HG03432 (cell line): ENCODE results near the gene THOP1.

Experiments used
- ATAC-seq: cut with Tn5 transposase; IDR thresholded peaks from one replicate; pipeline ENCODE4 v1.9.1; 2021; ENCODE audit warnings: mild to moderate bottlenecking, moderate library complexity; ENCODE audit not compliant: unreplicated experiment

Gene THOP1

DNA sequence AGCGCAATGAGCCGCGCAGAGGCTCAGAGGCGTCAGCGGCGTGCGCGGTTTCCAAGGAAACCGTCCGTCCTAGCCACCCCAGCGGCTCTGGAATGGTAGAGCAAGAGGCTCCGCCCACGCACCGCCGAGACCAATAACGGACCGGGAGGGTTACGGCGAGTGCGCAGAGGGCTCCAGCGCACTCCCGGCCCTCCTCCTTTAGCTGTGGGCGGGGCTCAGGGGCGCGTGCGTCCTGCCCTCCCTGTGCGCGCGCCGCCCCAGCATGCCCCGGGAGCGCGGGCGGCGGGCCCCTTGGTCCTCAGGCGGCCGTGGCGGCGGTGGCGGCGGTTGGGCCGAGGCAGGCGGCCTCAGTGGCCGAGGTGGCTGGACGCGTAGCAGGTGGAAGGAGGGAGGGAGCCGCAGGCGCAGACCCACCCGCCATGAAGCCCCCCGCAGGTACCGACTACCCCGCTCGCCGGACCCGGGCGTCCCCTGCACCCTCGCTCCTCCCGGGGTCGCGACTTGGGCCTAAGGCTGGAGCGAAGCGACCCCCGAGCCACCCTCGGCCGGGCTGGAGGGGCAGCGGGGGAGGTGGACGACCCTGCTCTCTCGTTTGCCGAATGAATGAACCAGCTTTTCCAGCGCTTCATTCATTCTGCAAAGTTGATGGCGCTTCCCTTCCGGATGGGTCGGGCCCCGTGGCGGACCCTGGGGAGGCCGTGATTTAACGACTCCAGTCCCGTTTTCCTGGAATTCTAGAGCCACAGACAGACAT, at the start of gene THOP1:
Gene THOP1, plus strand, starts transcription at position 260 of the 754 bp plus-strand sequence. Its CDS starts 160 bp downstream, at position 420.
- peak; percentile 63 for ATAC-seq

GRCh38 chr19:2736550-2737190, 48.6 kb upstream of the THOP1 start:
- ATAC-seq: no peak

GRCh38 chr19:2739602-2740313, 45.5 kb upstream of the THOP1 start, which contains the start of gene SLC39A3:
TSS of gene SLC39A3 (minus strand) at chr19:2740017. CDS start at chr19:2737257, 2,760 bp downstream.
- ATAC-seq: peak; percentile 95

GRCh38 chr19:2740314-2740656, 45.0 kb upstream of the THOP1 start:
- no peak for ATAC-seq

DNA sequence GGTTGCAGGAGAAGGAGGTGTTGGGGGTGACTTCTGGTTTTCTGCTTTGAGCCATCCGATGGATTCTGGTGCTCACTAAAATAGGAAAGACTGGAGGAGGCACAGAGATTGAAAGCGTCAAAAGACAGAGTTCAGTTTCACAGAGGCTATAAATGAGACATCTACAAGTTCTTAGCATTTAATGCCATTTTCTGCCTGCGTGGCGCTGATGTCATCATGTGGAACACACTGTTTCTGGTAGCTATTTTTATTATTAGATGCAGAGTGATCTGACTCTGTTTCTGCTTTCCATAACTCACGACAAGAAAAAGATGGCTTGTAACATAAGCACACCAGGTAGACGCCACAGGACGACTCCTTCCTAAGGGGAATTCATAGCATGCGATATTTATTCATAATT, 42.2 kb upstream of the THOP1 start:
- ATAC-seq: no peak

DNA sequence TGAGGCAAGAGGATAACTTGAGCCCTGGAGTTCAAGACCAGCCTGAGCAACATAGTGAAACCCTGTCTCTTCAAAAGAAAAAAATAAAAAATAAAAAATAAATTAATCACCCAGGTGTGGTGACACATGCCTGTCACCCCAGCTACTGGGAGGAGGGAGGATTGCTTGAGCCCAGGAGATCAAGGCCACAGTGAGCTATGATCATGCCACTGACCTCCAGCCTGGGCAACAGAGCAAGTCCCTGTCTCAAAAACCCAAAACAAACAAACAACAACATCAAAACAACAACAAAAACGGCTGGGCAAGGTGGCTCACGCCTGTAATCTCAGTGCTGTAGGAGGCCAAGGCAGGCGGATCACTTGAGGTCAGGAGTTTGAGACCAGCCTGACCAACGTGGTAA, 41.2 kb upstream of the THOP1 start:
- ATAC-seq: no peak

- ATAC-seq: no peak
Measured at GRCh38 chr19:2747349-2747748, 38.0 kb upstream of the THOP1 start.

DNA sequence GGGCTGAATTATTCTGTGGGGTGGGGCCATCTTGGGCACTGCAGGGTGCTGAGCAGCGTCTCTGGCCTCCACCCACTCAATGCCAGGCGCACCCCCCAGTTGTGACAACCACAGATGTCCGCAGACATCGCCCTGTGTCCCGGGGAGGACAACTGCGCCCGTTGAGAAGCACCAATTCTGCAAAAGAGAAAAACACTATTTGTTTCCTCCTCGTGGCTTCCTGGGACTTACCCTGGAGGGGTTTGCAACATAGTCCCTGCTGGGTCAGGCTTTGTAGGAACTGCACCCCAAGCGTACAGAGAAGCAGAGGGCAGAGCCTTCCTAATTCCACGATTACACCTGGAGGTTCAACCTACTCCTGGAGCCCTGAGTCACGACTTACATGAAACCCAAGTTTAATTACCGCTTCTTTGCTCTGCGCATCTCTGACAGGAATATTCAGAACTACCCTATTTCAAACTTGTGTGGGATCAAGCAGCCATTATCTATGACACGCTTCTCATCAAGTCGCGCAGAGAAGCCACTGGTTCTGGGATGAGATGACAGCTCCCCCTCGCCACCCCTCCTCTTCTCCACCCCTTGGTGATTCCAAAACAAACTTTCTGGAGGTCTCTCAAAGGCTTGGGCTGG, 34.4 kb upstream of the THOP1 start:
- ATAC-seq: no peak

- no peak for ATAC-seq
Measured at GRCh38 chr19:2751438-2751830, 33.9 kb upstream of the THOP1 start.

- no peak for ATAC-seq
Measured at GRCh38 chr19:2754659-2755447, 30.4 kb upstream of the THOP1 start.

GRCh38 chr19:2755448-2755705, 29.9 kb upstream of the THOP1 start:
- ATAC-seq: no peak

DNA sequence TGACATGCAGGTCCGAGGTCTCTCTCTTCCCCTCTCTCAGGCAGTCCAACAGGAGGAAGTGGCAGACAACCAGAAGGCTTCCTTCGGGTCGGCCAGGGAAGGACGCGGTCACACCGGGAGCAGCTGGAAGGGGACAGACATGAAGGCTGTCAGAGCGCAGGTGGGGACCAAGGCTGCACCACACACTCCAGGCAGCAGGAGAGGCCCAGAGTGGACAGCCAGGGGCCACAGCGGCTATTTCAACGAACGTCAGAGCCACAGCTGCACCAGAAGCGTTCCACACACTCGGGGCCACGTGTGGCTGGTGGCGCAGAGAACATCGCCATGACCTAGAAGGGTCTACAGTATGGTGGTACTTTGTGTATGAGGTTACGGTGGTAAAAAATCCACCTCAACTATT, 29.5 kb upstream of the THOP1 start:
- no peak for ATAC-seq

GRCh38 chr19:2756477-2756876, 28.8 kb upstream of the THOP1 start:
- ATAC-seq: no peak

- no peak for ATAC-seq
Measured at GRCh38 chr19:2756921-2757881, 28.1 kb upstream of the THOP1 start.

- ATAC-seq: no peak
Measured at GRCh38 chr19:2758601-2759313, 26.5 kb upstream of the THOP1 start.

DNA sequence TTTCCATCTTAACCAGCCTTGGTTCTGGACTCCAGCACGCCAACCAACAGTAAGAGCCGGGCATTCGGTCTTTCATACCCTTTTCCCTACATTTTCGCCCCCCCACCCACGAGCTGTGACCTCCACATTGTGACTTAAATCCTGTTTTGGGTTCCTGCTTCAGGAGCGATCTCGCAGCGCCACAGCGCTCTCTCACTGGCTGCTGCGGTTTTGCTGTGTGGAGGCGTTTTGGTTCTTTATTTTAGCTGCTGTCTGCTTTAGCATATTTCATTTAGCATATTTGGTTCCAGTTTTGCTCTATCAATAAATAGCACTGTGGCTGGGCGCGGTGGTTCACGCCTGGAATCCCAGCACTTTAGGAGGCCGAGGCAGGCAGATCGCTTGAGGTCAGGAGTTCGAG, 25.9 kb upstream of the THOP1 start:
- no peak for ATAC-seq

DNA sequence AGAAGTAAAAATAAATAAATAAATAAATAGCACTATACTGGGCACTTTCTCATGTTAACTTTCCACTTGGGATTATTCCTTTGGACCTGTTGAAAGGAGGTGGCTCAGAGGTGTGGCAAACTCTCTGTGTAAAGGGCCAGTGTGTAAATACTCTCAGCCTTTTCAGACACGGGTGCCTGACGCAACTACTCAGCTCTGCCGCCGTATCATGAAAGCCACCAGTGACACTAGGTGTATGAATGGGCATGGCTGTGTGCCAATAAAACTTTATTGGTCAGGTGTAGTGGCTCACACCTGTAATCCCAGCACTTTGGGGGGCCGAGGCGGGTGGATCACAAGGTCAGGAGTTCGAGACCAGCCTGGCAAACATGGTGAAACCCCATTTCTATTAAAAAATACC, 25.3 kb upstream of the THOP1 start:
- no peak for ATAC-seq

DNA sequence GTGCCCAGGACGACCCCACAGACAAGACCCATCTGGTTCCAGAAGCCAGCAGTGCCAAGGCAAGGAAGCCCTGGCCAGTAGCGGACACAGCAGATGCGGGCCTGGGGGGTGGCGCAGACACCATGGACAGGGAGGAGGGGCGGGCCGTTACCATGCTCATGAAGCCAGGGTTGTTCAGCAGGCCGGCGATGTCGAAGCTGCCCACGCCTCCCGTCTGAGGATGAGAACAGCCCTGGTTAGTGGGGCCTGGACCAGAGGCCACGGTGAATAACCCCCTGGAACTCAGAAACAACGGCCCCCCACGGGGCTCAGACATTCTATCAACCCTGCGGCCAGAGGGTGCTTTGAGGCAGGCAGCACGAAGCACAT, 24.0 kb upstream of the THOP1 start:
- ATAC-seq: no peak
